ENCODE results near the gene AHCYL2.

The AHCYL2 gene

DNA sequence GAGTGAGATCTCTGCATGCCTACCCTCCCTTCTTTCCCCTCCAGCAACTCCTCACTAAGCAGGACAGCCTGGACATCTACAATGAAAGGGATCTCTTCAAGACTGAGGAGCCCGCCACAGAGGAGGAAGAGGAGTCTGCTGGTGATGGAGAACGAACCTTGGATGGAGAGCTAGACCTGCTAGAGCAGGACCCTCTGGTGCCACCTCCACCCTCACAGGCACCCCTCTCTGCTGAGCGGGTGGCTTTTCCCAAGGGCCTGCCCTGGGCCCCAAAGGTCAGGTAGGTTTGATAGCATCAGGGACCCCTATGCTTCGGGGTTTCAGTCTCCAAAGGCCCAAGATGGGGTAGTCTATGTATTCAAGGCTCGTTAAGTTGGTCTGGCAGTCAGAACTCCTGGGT, 233.3 kb downstream of the AHCYL2 start:
- POLR2A ChIA-PET: no interaction called here
- CTCF ChIA-PET: interaction anchor here (1.2 kb wide), 1 partner anchor 13 kb away, joined by 4 read pairs; no protein-coding TSS in a partner anchor
- no peak for TF ChIP-seq CTCF (IDR thresholded peaks at IDR 0.05; ENCODE audit: insufficient read depth, low read length, missing control alignments)
- no peak overlapping the region for H3K4me3 ChIP-seq (ENCODE audit: low read depth, low read length)
- DNase-seq (ENCODE audit: low read depth, low spot score): no peak

GRCh38 chr7:129461809-129462208, 237.0 kb downstream of the AHCYL2 start:
- no peak overlapping the region for H3K4me3 ChIP-seq (ENCODE audit: low read depth, low read length)
- CTCF ChIA-PET: interaction anchor here (0.7 to 14.6 kb wide), 4 partner anchors 10 to 118 kb away, joined by 3 to 504 read pairs (median 12); no protein-coding TSS in a partner anchor
- POLR2A ChIA-PET: no interaction called here
- TF ChIP-seq CTCF (IDR thresholded peaks at IDR 0.05; ENCODE audit: insufficient read depth, low read length, missing control alignments): no peak
- no peak for DNase-seq (ENCODE audit: low read depth, low spot score)

DNA sequence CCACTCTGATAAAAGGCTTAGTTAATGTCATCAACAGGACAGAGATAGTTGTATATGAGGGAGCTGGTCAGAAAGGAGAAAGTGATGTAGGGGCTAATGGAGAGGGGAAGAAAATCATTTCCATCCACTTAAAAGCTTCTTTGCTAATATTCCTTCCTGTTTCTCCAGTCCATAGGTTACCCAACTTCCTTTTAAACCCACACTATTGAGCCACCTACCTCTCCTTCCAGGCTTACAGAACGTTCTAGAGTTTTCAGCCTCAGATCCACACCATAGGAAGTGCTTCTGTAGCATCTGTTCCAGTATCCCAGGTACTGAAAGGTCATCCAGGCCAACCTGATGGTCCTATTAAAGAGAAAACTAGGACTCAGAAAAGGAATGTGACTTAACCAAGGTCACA, 237.6 kb downstream of the AHCYL2 start:
- POLR2A ChIA-PET: no interaction called here
- TF ChIP-seq CTCF (IDR thresholded peaks at IDR 0.05; ENCODE audit: insufficient read depth, low read length, missing control alignments): no peak
- CTCF ChIA-PET: interaction anchor here (0.7 to 14.6 kb wide), 4 partner anchors 10 to 119 kb away, joined by 3 to 504 read pairs (median 12); no protein-coding TSS in a partner anchor
- no peak overlapping the region for H3K4me3 ChIP-seq (ENCODE audit: low read depth, low read length)
- no peak for DNase-seq (ENCODE audit: low read depth, low spot score)

DNA sequence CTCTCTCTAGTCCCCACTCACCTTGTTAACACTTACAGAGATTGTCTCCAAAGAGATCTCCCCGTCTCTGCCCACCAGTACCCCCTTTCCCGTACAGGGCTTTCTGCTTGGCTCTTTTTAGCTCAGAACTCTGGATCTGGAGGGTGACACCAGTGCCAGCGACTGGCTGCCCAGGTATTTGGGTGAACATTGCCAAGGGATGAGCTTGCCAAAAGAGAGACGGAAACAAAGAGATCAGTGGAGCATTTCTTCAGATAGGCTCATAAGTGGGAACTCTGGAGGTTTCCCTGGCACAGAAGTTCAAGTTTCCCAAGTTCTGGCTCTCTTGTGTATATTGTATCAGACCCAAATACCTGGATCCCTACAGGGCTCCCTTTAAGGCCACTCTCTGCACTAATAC, 239.4 kb downstream of the AHCYL2 start:
- CTCF ChIA-PET: interaction anchor here (1.0 to 14.6 kb wide), 4 partner anchors 83 to 246 kb away, joined by 3 to 504 read pairs (median 6); no protein-coding TSS in a partner anchor
- TF ChIP-seq CTCF (IDR thresholded peaks at IDR 0.05; ENCODE audit: insufficient read depth, low read length, missing control alignments): no peak
- no peak for DNase-seq (ENCODE audit: low read depth, low spot score)
- POLR2A ChIA-PET: interaction anchor here (0.5 kb wide), 1 partner anchor 13 kb away, joined by 3 read pairs; no protein-coding TSS in a partner anchor
- H3K4me3 ChIP-seq (ENCODE audit: low read depth, low read length): no peak overlapping the region

DNA sequence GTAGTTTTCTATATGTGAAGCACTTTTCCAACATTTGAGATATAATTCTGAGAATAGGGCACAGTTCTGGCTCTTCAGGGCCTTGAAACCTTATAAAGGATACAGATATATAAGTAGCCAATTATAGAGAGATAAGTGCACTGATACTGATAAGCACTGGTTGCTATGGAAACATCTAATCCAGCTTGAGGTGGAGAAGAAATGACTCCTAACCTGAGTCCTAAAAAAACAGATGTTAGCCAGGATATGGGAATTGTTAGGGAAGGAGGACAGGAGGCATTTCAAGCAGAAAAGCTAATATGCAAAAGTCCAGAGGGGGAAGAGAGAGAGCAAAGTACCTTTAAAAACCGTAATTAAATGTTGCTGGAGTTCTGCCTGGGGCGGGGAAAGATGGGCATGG, 240.2 kb downstream of the AHCYL2 start:
- no peak for DNase-seq (ENCODE audit: low read depth, low spot score)
- TF ChIP-seq CTCF (IDR thresholded peaks at IDR 0.05; ENCODE audit: insufficient read depth, low read length, missing control alignments): no peak

DNA sequence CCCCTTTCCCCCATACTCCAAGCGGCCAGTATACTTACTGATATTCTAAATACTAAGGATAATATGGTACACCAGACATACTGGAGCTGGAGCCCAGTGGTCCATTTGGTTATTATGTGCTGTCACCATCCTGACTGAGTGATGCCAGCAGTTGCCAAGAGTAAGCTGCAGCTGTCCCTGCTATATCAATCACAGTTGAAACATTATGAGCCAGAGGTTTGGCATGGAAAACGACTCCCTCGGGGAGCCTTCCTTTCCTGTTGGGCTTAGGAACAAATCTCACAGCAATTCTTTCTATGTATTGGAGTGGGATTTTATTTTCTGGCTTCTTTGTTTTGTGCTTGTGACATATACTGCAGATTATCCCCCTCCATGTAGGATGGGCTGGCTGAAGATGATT, 242.0 kb downstream of the AHCYL2 start:
- no peak overlapping the region for H3K4me3 ChIP-seq (ENCODE audit: low read depth, low read length)
- no peak for TF ChIP-seq CTCF (IDR thresholded peaks at IDR 0.05; ENCODE audit: insufficient read depth, low read length, missing control alignments)
- CTCF ChIA-PET: interaction anchor here (2.3 to 14.6 kb wide), 4 partner anchors 95 to 303 kb away, joined by 7 to 504 read pairs (median 78); no protein-coding TSS in a partner anchor
- POLR2A ChIA-PET: no interaction called here
- DNase-seq (ENCODE audit: low read depth, low spot score): no peak

More for the DNA sequence above, 240.2 kb downstream of the AHCYL2 start:
- ChIA-PET POLR2A (interaction anchor here (1.0 kb wide), 1 partner anchor 31 kb away, joined by 3 read pairs; the partner anchor contains the start of gene STRIP2), CTCF (interaction anchor here (0.8 to 14.6 kb wide), 7 partner anchors 84 to 301 kb away, joined by 3 to 504 read pairs (median 5); no protein-coding TSS in a partner anchor)
- no peak overlapping the region for H3K4me3 ChIP-seq (ENCODE audit: low read depth, low read length)

All from AG04449 (cell line).